Mesothelial cell of epicardium (in vitro differentiated cells): ENCODE measurements around the gene TSHZ2. TPM values are rescaled to one million over a fixed set of nuclear protein-coding genes. Genes with fewer than 3 reads are reported as not detected.

Experiments
- DNase-seq, 2 experiments: peaks; one replicate each; pipeline ENCODE4 v3.0.0; 2021; ENCODE audit warnings: low spot score in 2 of 2; ENCODE audit not compliant: unreplicated experiment in 2 of 2
- H3K27ac Mint-ChIP-seq: 2 replicates; pipeline ENCODE4 v1.8.0; 2021; ENCODE audit warnings: mixed read lengths
- H3K27me3 Mint-ChIP-seq: 2 replicates; pipeline ENCODE4 v1.8.0; 2021; ENCODE audit warnings: low read depth, mixed read lengths
- H3K36me3 Mint-ChIP-seq: 2 replicates; pipeline ENCODE4 v1.8.0; 2021; ENCODE audit warnings: mixed read lengths
- H3K4me1 Mint-ChIP-seq: 2 replicates; pipeline ENCODE4 v1.8.0; 2021; ENCODE audit warnings: mixed read lengths
- H3K4me3 Mint-ChIP-seq: 2 replicates; pipeline ENCODE4 v1.8.0; 2021; ENCODE audit warnings: mild to moderate bottlenecking, moderate library complexity, mixed read lengths
- H3K9me3 Mint-ChIP-seq: 2 replicates; pipeline ENCODE4 v1.8.0; 2021; ENCODE audit warnings: mixed read lengths
- total RNA-seq: library from RNA; stranded (reverse); gene quantifications from 3 replicates; pipeline ENCODE4 v1.2.1, GENCODE V29; 2021
- TF ChIP-seq, protein P1 (sequence below): fragments of 200-600 bp; sonication (generic); IDR thresholded peaks from one replicate; pipeline ENCODE4 v1.5.0; 2021; ENCODE audit warnings: antibody characterized with exemption; ENCODE audit not compliant: unreplicated experiment

TSHZ2 gene
- total RNA-seq, 1 donor from 2014 or later: 28.8 TPM

DNA sequence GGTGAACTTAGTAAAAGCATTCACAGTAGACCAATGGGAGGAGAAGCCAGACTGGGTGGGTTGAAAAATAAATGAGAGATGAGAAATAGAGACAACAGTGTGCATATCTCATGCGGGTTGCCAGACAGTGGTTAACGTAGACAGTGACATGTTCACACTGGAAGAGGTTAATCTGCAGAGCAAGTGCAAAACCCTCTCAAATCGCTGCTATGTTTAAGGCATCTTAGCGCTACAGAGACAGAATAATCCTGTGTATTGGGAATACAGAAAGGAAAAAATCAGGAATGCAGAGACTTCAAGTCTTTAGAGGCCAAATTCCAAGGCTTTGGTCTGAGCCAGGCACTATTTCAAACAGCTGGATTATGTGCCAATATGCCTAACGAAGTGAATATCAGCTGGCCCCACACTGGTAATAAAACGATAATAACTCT is 107.1 kb downstream of the TSHZ2 start:
- no peak for DNase-seq
- Mint-ChIP-seq H3K9me3 (no peaks in the 10 kb centered on the region), H3K4me3 (no peak overlapping the region), H3K27ac (no peak overlapping the region), H3K36me3 (no peaks in the 10 kb centered on the region), H3K4me1 (peaks cover 16% of the 10 kb centered on the region), H3K27me3 (no peaks in the 10 kb centered on the region)
- TF ChIP-seq, protein P1, sequence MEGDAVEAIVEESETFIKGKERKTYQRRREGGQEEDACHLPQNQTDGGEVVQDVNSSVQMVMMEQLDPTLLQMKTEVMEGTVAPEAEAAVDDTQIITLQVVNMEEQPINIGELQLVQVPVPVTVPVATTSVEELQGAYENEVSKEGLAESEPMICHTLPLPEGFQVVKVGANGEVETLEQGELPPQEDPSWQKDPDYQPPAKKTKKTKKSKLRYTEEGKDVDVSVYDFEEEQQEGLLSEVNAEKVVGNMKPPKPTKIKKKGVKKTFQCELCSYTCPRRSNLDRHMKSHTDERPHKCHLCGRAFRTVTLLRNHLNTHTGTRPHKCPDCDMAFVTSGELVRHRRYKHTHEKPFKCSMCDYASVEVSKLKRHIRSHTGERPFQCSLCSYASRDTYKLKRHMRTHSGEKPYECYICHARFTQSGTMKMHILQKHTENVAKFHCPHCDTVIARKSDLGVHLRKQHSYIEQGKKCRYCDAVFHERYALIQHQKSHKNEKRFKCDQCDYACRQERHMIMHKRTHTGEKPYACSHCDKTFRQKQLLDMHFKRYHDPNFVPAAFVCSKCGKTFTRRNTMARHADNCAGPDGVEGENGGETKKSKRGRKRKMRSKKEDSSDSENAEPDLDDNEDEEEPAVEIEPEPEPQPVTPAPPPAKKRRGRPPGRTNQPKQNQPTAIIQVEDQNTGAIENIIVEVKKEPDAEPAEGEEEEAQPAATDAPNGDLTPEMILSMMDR: no peak

DNA sequence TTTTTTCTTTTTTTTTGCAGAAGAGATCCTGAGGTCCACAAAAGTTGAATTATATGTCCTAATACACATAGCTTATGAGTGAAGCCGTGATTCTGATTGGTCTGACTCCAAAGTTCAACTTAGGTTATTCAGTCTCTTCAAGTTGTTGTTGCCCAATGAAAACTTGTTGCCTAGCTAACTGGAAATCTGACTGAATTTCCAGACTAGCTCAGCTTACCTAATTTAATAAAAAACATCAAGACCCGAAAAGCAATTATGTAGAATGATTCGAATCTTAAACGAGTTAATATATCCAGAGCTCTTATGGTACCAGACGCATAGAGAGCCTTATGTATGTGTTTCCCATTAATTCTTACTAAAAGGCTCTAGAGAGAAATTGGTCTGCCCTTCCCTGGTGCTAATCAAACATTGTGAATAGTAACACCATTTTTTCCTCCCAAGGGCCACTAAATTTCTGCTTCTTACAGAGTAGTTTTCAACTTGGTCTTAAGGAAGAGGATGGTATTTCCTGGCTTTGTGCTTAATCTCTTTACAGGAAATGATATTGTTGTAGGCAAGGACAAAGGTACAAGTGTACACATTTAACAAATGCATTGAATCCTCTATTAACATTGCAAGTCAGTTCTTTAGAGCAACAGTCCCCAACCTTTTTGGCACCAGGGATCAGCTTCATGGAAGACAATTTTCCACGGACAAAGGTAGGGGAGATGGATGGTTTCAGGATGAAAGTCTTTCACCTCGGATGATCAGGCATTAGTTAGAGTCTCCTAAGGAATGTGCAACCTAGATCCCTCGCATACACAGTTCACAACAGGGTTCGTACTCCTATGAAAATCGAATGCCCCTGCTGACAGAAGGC is 107.9 kb downstream of the TSHZ2 start:
- TF ChIP-seq, protein P1: no peak
- Mint-ChIP-seq H3K27ac (no peak overlapping the region), H3K27me3 (no peaks in the 10 kb centered on the region), H3K9me3 (no peaks in the 10 kb centered on the region), H3K4me1 (peaks cover 15% of the 10 kb centered on the region), H3K4me3 (no peak overlapping the region), H3K36me3 (no peaks in the 10 kb centered on the region)
- DNase-seq: no peak

DNA sequence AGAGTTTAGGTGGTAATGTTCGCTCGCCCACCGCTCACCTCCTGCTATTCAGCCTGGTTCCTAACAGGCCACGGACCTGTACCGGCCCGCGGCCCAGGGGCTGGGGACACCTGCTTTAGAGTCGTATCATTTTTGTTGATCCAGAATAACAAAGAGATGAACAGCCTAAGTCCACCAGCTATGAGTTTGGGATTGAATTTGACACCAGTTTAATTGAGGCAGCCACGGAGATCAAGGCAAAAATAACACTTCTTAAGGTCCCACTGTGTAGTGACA is 108.5 kb downstream of the TSHZ2 start:
- no peak for DNase-seq
- no peaks in the 10 kb centered on the region for H3K36me3 Mint-ChIP-seq
- peaks cover 15% of the 10 kb centered on the region for H3K4me1 Mint-ChIP-seq
- no peaks in the 10 kb centered on the region for H3K9me3 Mint-ChIP-seq
- no peak overlapping the region for H3K27ac Mint-ChIP-seq
- no peaks in the 10 kb centered on the region for H3K27me3 Mint-ChIP-seq
- TF ChIP-seq, protein P1: no peak
- no peak overlapping the region for H3K4me3 Mint-ChIP-seq

DNA sequence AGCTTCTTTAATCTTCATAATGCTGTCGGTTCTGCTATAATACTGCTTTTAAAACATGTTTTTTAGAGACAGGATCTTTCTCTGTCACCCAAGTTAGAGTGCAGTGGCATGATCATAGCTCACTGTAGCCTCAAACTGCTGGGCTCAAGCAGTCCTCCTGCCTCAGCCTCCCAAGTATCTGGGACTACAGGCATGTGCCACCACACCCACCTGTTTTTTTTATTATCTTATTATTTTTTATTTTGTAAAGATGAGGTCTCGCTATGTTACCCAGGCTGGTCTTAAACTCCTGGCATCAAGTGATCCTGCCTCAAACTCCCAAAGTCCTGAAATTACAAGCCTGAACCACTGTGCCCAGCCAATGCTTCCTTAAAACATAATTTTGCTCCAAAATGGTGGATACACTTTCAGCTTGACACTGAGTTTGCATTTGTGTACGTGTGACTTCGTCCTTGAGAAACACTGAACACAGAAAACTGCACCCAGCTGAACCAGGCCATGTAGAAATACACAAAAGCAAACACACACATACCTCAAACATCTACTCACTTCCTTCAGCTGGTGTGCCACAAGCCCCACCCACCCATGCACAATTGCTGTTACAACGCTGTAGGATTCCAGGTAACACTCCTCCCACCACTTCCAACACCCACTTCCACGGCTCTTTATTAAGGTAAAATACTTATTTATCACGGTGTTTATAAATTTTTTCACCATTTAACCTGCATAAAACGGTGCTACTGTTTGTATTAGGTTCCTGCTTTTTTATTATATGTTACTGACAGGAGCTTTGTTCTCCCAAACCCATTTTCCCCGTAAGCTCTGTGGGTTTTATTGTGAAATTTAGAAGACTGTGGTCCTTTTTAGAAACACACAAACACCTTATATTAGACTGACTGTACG is 109.1 kb downstream of the TSHZ2 start:
- Mint-ChIP-seq H3K4me3 (no peak overlapping the region), H3K4me1 (peaks cover 15% of the 10 kb centered on the region), H3K36me3 (no peaks in the 10 kb centered on the region), H3K27ac (no peak overlapping the region), H3K27me3 (no peaks in the 10 kb centered on the region), H3K9me3 (no peaks in the 10 kb centered on the region)
- no peak for DNase-seq
- TF ChIP-seq, protein P1: no peak

DNA sequence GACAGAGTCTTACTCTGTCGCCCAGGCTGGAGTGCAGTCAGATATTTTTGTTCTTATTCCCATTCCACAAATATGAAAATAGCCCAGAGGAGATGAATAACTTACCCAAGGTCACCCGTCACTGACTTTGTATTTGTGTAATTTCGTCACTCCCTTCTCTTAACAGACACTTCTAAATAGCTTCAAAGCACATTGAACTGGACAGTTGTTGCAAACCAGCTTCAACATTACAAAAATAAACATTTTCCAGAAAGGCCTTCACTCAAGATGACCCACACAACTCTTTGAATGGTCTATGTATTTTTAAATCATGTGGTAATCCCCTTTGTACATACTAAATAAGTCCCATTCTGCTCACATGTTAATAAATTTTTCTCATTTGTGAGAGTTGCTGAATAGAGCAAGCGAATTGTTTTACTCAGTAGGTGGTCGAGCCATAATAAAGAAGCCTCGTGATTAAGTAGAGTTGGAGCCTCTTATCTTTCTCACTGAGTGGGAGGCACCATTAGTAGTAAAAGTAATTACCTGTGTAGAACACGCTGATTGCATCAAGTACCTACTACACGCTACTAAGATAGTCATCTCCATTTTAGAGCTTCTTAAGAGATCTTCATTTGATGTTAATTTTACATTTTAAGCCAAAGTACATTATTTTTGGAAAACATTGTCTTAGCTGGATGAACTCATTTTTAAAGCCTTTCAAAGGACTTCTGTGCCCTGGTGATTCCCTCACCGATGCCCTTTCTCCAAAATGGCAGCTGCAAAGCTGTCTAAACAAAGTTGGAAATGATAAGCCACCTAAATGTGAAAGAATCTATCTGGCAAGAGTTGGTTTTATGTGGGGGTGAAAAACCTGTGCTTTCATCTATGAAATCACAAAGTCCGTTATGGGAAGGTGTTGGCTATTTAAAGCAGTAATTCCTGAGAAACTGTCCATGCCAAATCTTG is 110.0 kb downstream of the TSHZ2 start:
- peaks cover 15% of the 10 kb centered on the region for H3K4me1 Mint-ChIP-seq
- H3K27ac Mint-ChIP-seq: no peak overlapping the region
- TF ChIP-seq, protein P1: no peak
- H3K27me3 Mint-ChIP-seq: no peaks in the 10 kb centered on the region
- H3K9me3 Mint-ChIP-seq: no peaks in the 10 kb centered on the region
- H3K36me3 Mint-ChIP-seq: no peaks in the 10 kb centered on the region
- no peak for DNase-seq
- no peak overlapping the region for H3K4me3 Mint-ChIP-seq
